GM12878 (cell line): Measurements from ENCODE around the gene LYVE1. TPM values are rescaled to one million over a fixed set of nuclear protein-coding genes. Genes with fewer than 3 reads are reported as not detected.

Experiments
- ATAC-seq: fragments of 200-7000 bp; cut with Tn5 transposase; 3 replicates; pipeline ENCODE4 v1.9.1; 2020; ENCODE audit warnings: mild to moderate bottlenecking, moderate library complexity
- BruUV-seq: library from RNA; stranded (reverse); fragments of 400-500 nt; replicated peaks from 2 replicates; lab custom pipeline; 2021; lab: Mats Ljungman, UMichigan
- CTCF ChIA-PET: fragments of 300-600 bp; sonication (Branson Sonifier 250); formaldehyde crosslinking; extraction: SDS; loops from one replicate; lab custom pipeline; 2021; ENCODE audit warnings: inconsistent platforms; lab: Yijun Ruan, JAX
- POLR2A ChIA-PET: fragments of 350-600 bp; formaldehyde crosslinking; extraction: SDS; loops from one replicate; lab custom pipeline; 2021; ENCODE audit warnings: inconsistent platforms; lab: Charles Lee
- RAD21 ChIA-PET: fragments of 300-600 bp; sonication (Branson Sonifier 250); formaldehyde crosslinking; loops from one replicate; lab custom pipeline; 2023; ENCODE audit warnings: antibody characterized with exemption; ENCODE audit not compliant: unreplicated experiment; lab: Charles Lee
- SMC1A ChIA-PET: fragments of 300-600 bp; sonication (Branson Sonifier 250); formaldehyde crosslinking; loops from one replicate; lab custom pipeline; 2023; ENCODE audit not compliant: unreplicated experiment, uncharacterized antibody; lab: Charles Lee
- DNase-seq: peaks from one replicate; pipeline ENCODE4 v3.0.0-alpha.2; 2011; ENCODE audit warnings: low read depth, low spot score
- FAIRE-seq: peaks from 3 replicates; lab custom pipeline; 2011; peaks lifted over from hg19 to GRCh38; lab: Jason Lieb, UNC
- H2AFZ ChIP-seq: 2 replicates; pipeline ENCODE4 v1.6.0; 2011; ENCODE audit warnings: low read depth, low read length, control low read depth; ENCODE audit not compliant: control insufficient read depth
- H3K27ac ChIP-seq: 2 replicates; pipeline ENCODE4 v1.5.1; 2011; ENCODE audit warnings: control low read depth; ENCODE audit not compliant: control insufficient read depth, insufficient read depth
- H3K27me3 ChIP-seq, 2 experiments: replicated peaks in 1 of 2; 2 replicates each; pipeline versions ENCODE4 v1.6.0 to v1.6.1; 2011; ENCODE audit warnings: low read length in 1 of 2; ENCODE audit not compliant: control insufficient read depth in 2 of 2, insufficient read depth in 2 of 2
- H3K36me3 ChIP-seq, 2 experiments: 2 replicates each; pipeline ENCODE4 v1.5.1; 2011; ENCODE audit warnings: low read length in 1 of 2; ENCODE audit not compliant: control insufficient read depth in 2 of 2, insufficient read depth in 2 of 2
- H3K4me1 ChIP-seq: 2 replicates; pipeline ENCODE4 v1.6.1; 2011; ENCODE audit warnings: mild to moderate bottlenecking, low read length, moderate library complexity, mixed read lengths; ENCODE audit not compliant: control insufficient read depth, insufficient read depth
- H3K4me2 ChIP-seq: 2 replicates; pipeline ENCODE4 v1.6.0; 2011; ENCODE audit warnings: control low read depth; ENCODE audit not compliant: control insufficient read depth, insufficient read depth
- H3K4me3 ChIP-seq: fragments of 200-600 bp; sonication (generic); 2 replicates; pipeline ENCODE4 v1.5.1; 2016
- H3K79me2 ChIP-seq: 2 replicates; pipeline ENCODE4 v1.6.0; 2011; ENCODE audit warnings: low read length; ENCODE audit not compliant: control insufficient read depth, insufficient read depth
- H3K9ac ChIP-seq: 2 replicates; pipeline ENCODE4 v1.8.0; 2011; ENCODE audit warnings: low read length, control low read depth, mixed read lengths; ENCODE audit not compliant: control insufficient read depth, insufficient read depth
- H3K9me3 ChIP-seq: replicated peaks from 3 replicates; pipeline ENCODE4 v1.5.1; 2011; ENCODE audit warnings: mild to moderate bottlenecking, low read length; ENCODE audit not compliant: control insufficient read depth, insufficient read depth
- H4K20me1 ChIP-seq: 2 replicates; pipeline ENCODE4 v1.6.0; 2011; ENCODE audit not compliant: control insufficient read depth, insufficient read depth
- BACH1 ChIP-seq: fragments of 450-650 bp; IDR thresholded peaks from 2 replicates; pipeline ENCODE4 v1.6.1; 2017; ENCODE audit warnings: mild to moderate bottlenecking, borderline replicate concordance
- CBX3 ChIP-seq: fragments of 200-600 bp; sonication (generic); IDR thresholded peaks from 2 replicates; pipeline ENCODE4 v1.6.1; 2016; ENCODE audit warnings: low read depth, borderline replicate concordance
- ELK1 ChIP-seq: IDR thresholded peaks from 2 replicates; pipeline ENCODE4 v1.6.1; 2012; ENCODE audit warnings: low read depth, low read length, improper control_type of control experiment
- HDAC2 ChIP-seq: fragments of 200-600 bp; sonication (generic); IDR thresholded peaks from 2 replicates; pipeline ENCODE4 v1.6.1; 2017
- KAT2A ChIP-seq: conservative IDR thresholded peaks from 2 replicates; pipeline ENCODE4 v1.6.1; 2011; ENCODE audit warnings: low read depth, low read length; ENCODE audit not compliant: control insufficient read depth
- MEF2A ChIP-seq: IDR thresholded peaks from 2 replicates; pipeline ENCODE4 v1.6.1; 2011; ENCODE audit warnings: low read depth, mild to moderate bottlenecking, low read length, moderate library complexity; ENCODE audit not compliant: insufficient read depth
- NFYA ChIP-seq: IDR thresholded peaks from 2 replicates; pipeline ENCODE4 v1.6.1; 2011; ENCODE audit warnings: low read depth, mild to moderate bottlenecking, low read length, improper control_type of control experiment, borderline replicate concordance
- PAX5 ChIP-seq: IDR thresholded peaks from 2 replicates; pipeline ENCODE4 v1.6.1; 2011; ENCODE audit warnings: low read depth, low read length, borderline replicate concordance
- PAX8 ChIP-seq: fragments of 450-650 bp; IDR thresholded peaks from 2 replicates; pipeline ENCODE4 v1.6.1; 2017; ENCODE audit warnings: mild to moderate bottlenecking, moderate library complexity
- SIX5 ChIP-seq: IDR thresholded peaks from 2 replicates; pipeline ENCODE4 v1.6.1; 2011; ENCODE audit warnings: mild to moderate bottlenecking, low read depth, low read length, moderate library complexity; ENCODE audit not compliant: severe bottlenecking
- YBX1 ChIP-seq: fragments of 450-650 bp; IDR thresholded peaks from 2 replicates; pipeline ENCODE4 v1.6.1; 2016; ENCODE audit warnings: antibody characterized with exemption
- ZNF217 ChIP-seq: fragments of 450-650 bp; IDR thresholded peaks from 2 replicates; pipeline ENCODE4 v1.6.1; 2017; ENCODE audit warnings: antibody characterized with exemption, mild to moderate bottlenecking
- ZNF384 ChIP-seq: IDR thresholded peaks from 2 replicates; pipeline ENCODE4 v1.6.1; 2012; ENCODE audit warnings: low read depth, mild to moderate bottlenecking, low read length, improper control_type of control experiment, borderline replicate concordance
- WGBS: methylation state at CpG from one replicate; pipeline ENCODE4 v1.1.6; 2016; ENCODE audit warnings: low lambda C conversion rate; ENCODE audit not compliant: insufficient replicate concordance, insufficient coverage; ENCODE audit errors: missing lambda C conversion rate; 5-methylcytosine and 5-hydroxymethylcytosine counted together
- in situ Hi-C: fragments of 300-500 bp; cut with MboI; formaldehyde crosslinking; loops from 9 replicates; pipeline ENCODE4 v1.14.3; 2018; ENCODE audit warnings: mixed read lengths
- intact Hi-C: fragments of 100-400 bp; cut with micrococcal nuclease; formaldehyde crosslinking; loops from one replicate; pipeline ENCODE4 v1.14.2; 2022; ENCODE audit not compliant: unreplicated experiment
- polyA plus RNA-seq, 11 experiments: library from polyadenylated mRNA; depleted of rRNA in 4 of 11; unstranded in 6 of 11; stranded (reverse) in 5 of 11; fragments of >200 nt; fragmentation: Nextera tagmentation in 4 of 11; fragmentation: Illumina TruSeq in 1 of 11; extraction: Ambion mirVana in 4 of 11; extraction: Trizol in 1 of 11; gene quantifications; 1 replicate in 1 of 11; 2 replicates in 10 of 11; pipeline versions ENCODE4 v1.2.1 to v1.2.3, GENCODE V29; 2011 to 2016; ENCODE audit warnings: inconsistent platforms in 2 of 11, missing spikeins in 2 of 11, low read depth in 1 of 11
- total RNA-seq, 4 experiments: library from RNA; depleted of rRNA in 3 of 4; stranded (reverse); fragments of >200 nt in 3 of 4; fragmentation: Illumina TruSeq in 1 of 4; extraction: Trizol in 1 of 4; gene quantifications; 2 replicates each; pipeline versions ENCODE4 v1.2.1 to v1.2.3, GENCODE V29; 2013 to 2021
- TF ChIP-seq, protein P1 (sequence below): IDR thresholded peaks from 2 replicates; pipeline ENCODE4 v1.6.1; 2012; ENCODE audit warnings: improper control_type of control experiment, low read depth, low read length; ENCODE audit not compliant: insufficient replicate concordance
- TF ChIP-seq, protein P2 (sequence below): IDR thresholded peaks from 2 replicates; pipeline ENCODE4 v1.6.1; 2011; ENCODE audit warnings: borderline replicate concordance, low read depth, mild to moderate bottlenecking, moderate library complexity, low read length; ENCODE audit not compliant: insufficient read depth, poor library complexity, severe bottlenecking

Gene LYVE1
- total and polyA plus RNA-seq, 10 of the 15 experiments (the other 5 are each of a cell fraction or from before 2014, with no cell fraction given), result 0.15 TPM; not detected in 9

GRCh38 chr11:10524471-10524870 lies 44.0 kb downstream of the LYVE1 start (continued):
- no peak for TF ChIP-seq NFYA
- TF ChIP-seq PAX8, result no peak
- TF ChIP-seq ZNF217, result no peak

DNA sequence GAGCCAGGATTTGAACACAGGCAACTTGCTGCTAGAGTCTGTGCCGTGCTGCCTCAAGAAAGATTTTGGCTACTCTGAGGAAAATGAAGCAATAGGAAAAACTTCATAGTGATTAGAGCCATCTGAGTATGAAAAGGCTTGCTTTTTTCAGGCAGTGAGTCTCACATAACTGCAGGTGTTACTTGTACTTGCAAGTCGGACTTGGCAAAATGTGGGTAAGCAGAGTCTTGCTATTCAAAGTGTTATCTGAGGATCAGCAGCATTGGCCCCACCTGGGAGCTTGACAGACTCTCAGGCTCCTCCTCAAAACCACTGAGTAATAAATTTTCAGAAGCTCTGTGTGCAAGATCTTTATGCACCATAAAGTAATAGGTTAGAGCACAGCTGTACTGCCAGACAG lies 45.5 kb downstream of the LYVE1 start:
- 68% methylated on average over 2 of the region's 2 CpGs for WGBS
- Histone ChIP-seq H3K4me1 (peaks cover 7% of the 10 kb centered on the region), H3K36me3 (no peaks in the 10 kb centered on the region), H3K9ac (no peak overlapping the region), H3K9me3 (no peaks in the 10 kb centered on the region), H3K4me2 (no peak overlapping the region), H3K27ac (no peak overlapping the region), H3K4me3 (no peak overlapping the region), H3K79me2 (no peaks in the 10 kb centered on the region), H4K20me1 (no peaks in the 10 kb centered on the region; the same call in 1 of the 2 replicates), H2AFZ (no peak overlapping the region), H3K27me3 (no peaks in the 10 kb centered on the region)
- no peak for FAIRE-seq
- RAD21 ChIA-PET, result no interaction called here
- CTCF ChIA-PET, result interaction anchor here (0.6 to 1.5 kb wide), 4 partner anchors 10 to 132 kb away, joined by 3 to 6 read pairs (median 4); partner anchors contain the start of gene RNF141
- BruUV-seq, result no TSS peak
- ATAC-seq, result no peak
- SMC1A ChIA-PET, result interaction anchor here (0.8 kb wide), 1 partner anchor 11 kb away, joined by 4 read pairs; no protein-coding TSS in a partner anchor
- POLR2A ChIA-PET, result no interaction called here
- no peak for TF ChIP-seq CBX3
- TF ChIP-seq NFYA, result no peak
- no peak for TF ChIP-seq SIX5
- TF ChIP-seq YBX1, result no peak
- TF ChIP-seq ZNF384, result no peak
- TF ChIP-seq, protein P1, sequence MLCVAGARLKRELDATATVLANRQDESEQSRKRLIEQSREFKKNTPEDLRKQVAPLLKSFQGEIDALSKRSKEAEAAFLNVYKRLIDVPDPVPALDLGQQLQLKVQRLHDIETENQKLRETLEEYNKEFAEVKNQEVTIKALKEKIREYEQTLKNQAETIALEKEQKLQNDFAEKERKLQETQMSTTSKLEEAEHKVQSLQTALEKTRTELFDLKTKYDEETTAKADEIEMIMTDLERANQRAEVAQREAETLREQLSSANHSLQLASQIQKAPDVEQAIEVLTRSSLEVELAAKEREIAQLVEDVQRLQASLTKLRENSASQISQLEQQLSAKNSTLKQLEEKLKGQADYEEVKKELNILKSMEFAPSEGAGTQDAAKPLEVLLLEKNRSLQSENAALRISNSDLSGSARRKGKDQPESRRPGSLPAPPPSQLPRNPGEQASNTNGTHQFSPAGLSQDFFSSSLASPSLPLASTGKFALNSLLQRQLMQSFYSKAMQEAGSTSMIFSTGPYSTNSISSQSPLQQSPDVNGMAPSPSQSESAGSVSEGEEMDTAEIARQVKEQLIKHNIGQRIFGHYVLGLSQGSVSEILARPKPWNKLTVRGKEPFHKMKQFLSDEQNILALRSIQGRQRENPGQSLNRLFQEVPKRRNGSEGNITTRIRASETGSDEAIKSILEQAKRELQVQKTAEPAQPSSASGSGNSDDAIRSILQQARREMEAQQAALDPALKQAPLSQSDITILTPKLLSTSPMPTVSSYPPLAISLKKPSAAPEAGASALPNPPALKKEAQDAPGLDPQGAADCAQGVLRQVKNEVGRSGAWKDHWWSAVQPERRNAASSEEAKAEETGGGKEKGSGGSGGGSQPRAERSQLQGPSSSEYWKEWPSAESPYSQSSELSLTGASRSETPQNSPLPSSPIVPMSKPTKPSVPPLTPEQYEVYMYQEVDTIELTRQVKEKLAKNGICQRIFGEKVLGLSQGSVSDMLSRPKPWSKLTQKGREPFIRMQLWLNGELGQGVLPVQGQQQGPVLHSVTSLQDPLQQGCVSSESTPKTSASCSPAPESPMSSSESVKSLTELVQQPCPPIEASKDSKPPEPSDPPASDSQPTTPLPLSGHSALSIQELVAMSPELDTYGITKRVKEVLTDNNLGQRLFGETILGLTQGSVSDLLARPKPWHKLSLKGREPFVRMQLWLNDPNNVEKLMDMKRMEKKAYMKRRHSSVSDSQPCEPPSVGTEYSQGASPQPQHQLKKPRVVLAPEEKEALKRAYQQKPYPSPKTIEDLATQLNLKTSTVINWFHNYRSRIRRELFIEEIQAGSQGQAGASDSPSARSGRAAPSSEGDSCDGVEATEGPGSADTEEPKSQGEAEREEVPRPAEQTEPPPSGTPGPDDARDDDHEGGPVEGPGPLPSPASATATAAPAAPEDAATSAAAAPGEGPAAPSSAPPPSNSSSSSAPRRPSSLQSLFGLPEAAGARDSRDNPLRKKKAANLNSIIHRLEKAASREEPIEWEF, result no peak
- TF ChIP-seq ELK1, result no peak
- TF ChIP-seq, protein P2, sequence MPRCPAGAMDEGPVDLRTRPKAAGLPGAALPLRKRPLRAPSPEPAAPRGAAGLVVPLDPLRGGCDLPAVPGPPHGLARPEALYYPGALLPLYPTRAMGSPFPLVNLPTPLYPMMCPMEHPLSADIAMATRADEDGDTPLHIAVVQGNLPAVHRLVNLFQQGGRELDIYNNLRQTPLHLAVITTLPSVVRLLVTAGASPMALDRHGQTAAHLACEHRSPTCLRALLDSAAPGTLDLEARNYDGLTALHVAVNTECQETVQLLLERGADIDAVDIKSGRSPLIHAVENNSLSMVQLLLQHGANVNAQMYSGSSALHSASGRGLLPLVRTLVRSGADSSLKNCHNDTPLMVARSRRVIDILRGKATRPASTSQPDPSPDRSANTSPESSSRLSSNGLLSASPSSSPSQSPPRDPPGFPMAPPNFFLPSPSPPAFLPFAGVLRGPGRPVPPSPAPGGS, result no peak
- TF ChIP-seq MEF2A, result no peak
- TF ChIP-seq BACH1, result no peak
- TF ChIP-seq KAT2A, result no peak
- no peak for TF ChIP-seq HDAC2
- no peak for TF ChIP-seq PAX5
- in situ Hi-C loops (no loop called here), intact Hi-C loops (no loop called here)
- DNase-seq, result no peak
